HG03354 (cell line): ENCODE results near the gene NCDN.

Source experiments
- ATAC-seq: cut with Tn5 transposase; IDR thresholded peaks from one replicate; pipeline ENCODE4 v1.9.1; 2021; ENCODE audit warnings: mild to moderate bottlenecking; ENCODE audit not compliant: unreplicated experiment, poor library complexity, severe bottlenecking

Gene NCDN

GRCh38 chr1:35587736-35588135, 30.1 kb downstream of the NCDN start:
- no peak for ATAC-seq

- ATAC-seq, result no peak
These were observed 30.8 kb downstream of the NCDN start for GRCh38 chr1:35588197-35588910.

GRCh38 chr1:35589516-35590427, 32.2 kb downstream of the NCDN start:
- no peak for ATAC-seq

- ATAC-seq, result no peak
These were observed 33.0 kb downstream of the NCDN start for GRCh38 chr1:35590476-35591040.

GRCh38 chr1:35591211-35591610, 33.6 kb downstream of the NCDN start:
- ATAC-seq, result no peak

GRCh38 chr1:35592991-35593769, 35.6 kb downstream of the NCDN start:
- no peak for ATAC-seq

GRCh38 chr1:35594005-35594760, 36.6 kb downstream of the NCDN start:
- no peak for ATAC-seq

GRCh38 chr1:35595684-35596083, 38.1 kb downstream of the NCDN start:
- ATAC-seq, result no peak

GRCh38 chr1:35597870-35598269, 40.3 kb downstream of the NCDN start:
- no peak for ATAC-seq

GRCh38 chr1:35598895-35599294, 41.3 kb downstream of the NCDN start:
- no peak for ATAC-seq

- no peak for ATAC-seq
These were observed 41.8 kb downstream of the NCDN start for GRCh38 chr1:35599411-35599810.

GRCh38 chr1:35600593-35600992, 43.0 kb downstream of the NCDN start:
- no peak for ATAC-seq

GRCh38 chr1:35603468-35603867, 45.9 kb downstream of the NCDN start:
- ATAC-seq, result no peak

- no peak for ATAC-seq
These were observed 46.3 kb downstream of the NCDN start for GRCh38 chr1:35603941-35604340.

- no peak for ATAC-seq
These were observed 47.7 kb downstream of the NCDN start for GRCh38 chr1:35605071-35605866.

- no peak for ATAC-seq
These were observed 48.2 kb downstream of the NCDN start for GRCh38 chr1:35605867-35606182.

GRCh38 chr1:35611655-35612054, 54.1 kb downstream of the NCDN start:
- no peak for ATAC-seq

- ATAC-seq, result no peak
These were observed 57.8 kb downstream of the NCDN start for GRCh38 chr1:35615440-35615839.
